NK-92 treated with Interleukin-12 subunit alpha and Interleukin-12 subunit beta, amount 100 ng/mL, for 24 hours (cell line): ENCODE results near the gene ENDOV.

ENCODE experiments used
- DNase-seq: peaks from one replicate; lab custom pipeline; 2025; lab: John Stamatoyannopoulos, UW

Gene ENDOV

GRCh38 chr17:80485846-80486245 lies 70.9 kb downstream of the ENDOV start:
- no peak for DNase-seq

DNA sequence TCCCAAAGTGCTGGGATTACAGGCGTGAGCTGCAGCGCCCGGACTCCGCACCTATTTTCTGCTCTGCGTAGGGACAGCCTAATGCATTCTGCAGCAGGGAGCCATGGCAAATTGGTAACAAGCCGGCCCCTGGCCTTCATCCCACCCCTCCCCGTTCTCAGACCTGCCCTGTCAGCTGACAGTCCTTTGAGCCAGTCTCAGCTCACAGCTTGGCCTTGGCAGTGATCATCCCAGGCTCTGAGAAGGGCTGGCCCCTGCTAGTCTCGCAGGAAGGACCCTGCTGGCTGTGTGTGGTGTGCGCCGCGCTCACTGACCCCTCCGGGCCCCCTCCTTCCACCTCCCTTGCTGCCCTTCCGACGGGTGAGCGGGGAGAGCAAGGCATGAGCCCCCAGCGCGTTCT lies 71.7 kb downstream of the ENDOV start:
- DNase-seq = no peak

GRCh38 chr17:80487511-80487910 lies 72.5 kb downstream of the ENDOV start:
- DNase-seq = no peak
